MCF 10A (cell line): ENCODE results near the gene TP53BP2. TPM values are rescaled to one million over a fixed set of nuclear protein-coding genes. Genes with fewer than 3 reads are reported as not detected.
A peak's percentile ranks its signal among the peaks of the same experiment; 100 is the strongest.

ENCODE experiments used
- BruUV-seq: library from RNA; stranded (reverse); fragments of 400-500 nt; replicated peaks from 2 replicates; lab custom pipeline; 2021; lab: Mats Ljungman, UMichigan
- CTCF ChIA-PET: fragments of 300-600 bp; sonication (Branson Sonifier 250); formaldehyde crosslinking; extraction: SDS; loops from one replicate; lab custom pipeline; 2021; ENCODE audit warnings: antibody characterized with exemption, inconsistent platforms; lab: Yijun Ruan, JAX
- POLR2A ChIA-PET: fragments of 300-600, 350-650 bp; sonication (Branson Sonifier 250); formaldehyde crosslinking; extraction: SDS; loops from one replicate; lab custom pipeline; 2020; ENCODE audit warnings: antibody characterized with exemption, inconsistent platforms; lab: Yijun Ruan, JAX
- DNase-seq: peaks from one replicate; pipeline ENCODE4 v3.0.0-alpha.2; 2018; ENCODE audit not compliant: unreplicated experiment
- H3K27ac Mint-ChIP-seq: one replicate; pipeline ENCODE4 v1.8.0; 2022; ENCODE audit warnings: mild to moderate bottlenecking, low read depth, mixed read lengths; ENCODE audit not compliant: unreplicated experiment
- H3K27me3 Mint-ChIP-seq: one replicate; pipeline ENCODE4 v1.8.0; 2022; ENCODE audit warnings: mixed read lengths; ENCODE audit not compliant: insufficient read depth, unreplicated experiment
- H3K36me3 Mint-ChIP-seq: one replicate; pipeline ENCODE4 v1.8.0; 2022; ENCODE audit warnings: mild to moderate bottlenecking, moderate library complexity, mixed read lengths; ENCODE audit not compliant: insufficient read depth, unreplicated experiment
- H3K4me1 Mint-ChIP-seq: one replicate; pipeline ENCODE4 v1.8.0; 2022; ENCODE audit warnings: mixed read lengths; ENCODE audit not compliant: insufficient read depth, unreplicated experiment
- H3K4me3 Mint-ChIP-seq: one replicate; pipeline ENCODE4 v1.8.0; 2022; ENCODE audit warnings: mild to moderate bottlenecking, moderate library complexity, mixed read lengths; ENCODE audit not compliant: unreplicated experiment
- H3K9me3 Mint-ChIP-seq: one replicate; pipeline ENCODE4 v1.8.0; 2022; ENCODE audit warnings: mixed read lengths; ENCODE audit not compliant: unreplicated experiment
- intact Hi-C: fragments of 100-400 bp; cut with micrococcal nuclease; formaldehyde crosslinking; loops from 2 replicates; pipeline ENCODE4 v1.14.1; 2022
- total RNA-seq: library from RNA; stranded (reverse); gene quantifications from 2 replicates; pipeline ENCODE4 v1.2.3, GENCODE V29; 2022
- TF ChIP-seq, protein P1 (sequence below): fragments of 200-600 bp; IDR thresholded peaks from one replicate; pipeline ENCODE4 v1.8.0; 2022; ENCODE audit warnings: antibody characterized with exemption, mild to moderate bottlenecking; ENCODE audit not compliant: unreplicated experiment

TP53BP2 gene
- total RNA-seq, 1 experiment from 2014 or later, result 64.0 TPM

DNA sequence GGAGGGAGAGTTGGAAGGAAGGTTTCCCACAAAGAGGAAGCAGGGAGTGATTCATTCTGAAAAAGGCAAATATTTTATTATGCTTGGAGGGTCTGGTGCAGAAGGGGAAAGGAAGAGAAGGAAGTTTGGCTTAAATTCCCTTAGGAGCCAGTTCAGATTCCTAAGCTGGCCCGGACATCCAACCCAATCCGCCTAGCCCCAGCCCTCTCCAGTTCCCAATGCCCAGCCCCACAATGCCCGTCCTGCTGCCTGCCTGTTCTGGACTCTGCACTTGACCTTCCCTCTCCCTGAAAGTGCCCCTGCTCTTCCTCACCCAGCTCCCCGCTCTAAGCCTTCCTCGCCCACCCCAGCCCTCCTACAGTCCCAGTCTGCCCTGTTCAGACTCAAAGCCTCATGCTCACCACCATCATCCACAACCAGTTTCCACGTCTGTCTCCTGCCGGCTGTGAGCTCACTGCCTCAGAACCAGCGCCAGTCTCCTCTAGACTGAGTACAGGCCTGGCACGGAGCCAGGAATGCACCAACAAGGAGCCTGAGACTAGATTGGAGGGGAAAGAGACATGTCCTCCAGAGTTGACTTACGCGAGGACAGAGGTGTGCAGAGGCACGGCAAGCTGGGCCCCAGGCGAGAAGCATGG, 114.5 kb downstream of the TP53BP2 start:
- peak; percentile 58 for DNase-seq
- POLR2A ChIA-PET, result interaction anchor here (1.2 to 7.7 kb wide), 3 partner anchors 9 to 115 kb away, joined by 3 to 68 read pairs (median 5); partner anchors contain the start of gene TP53BP2
- intact Hi-C loops, result no loop called here
- TF ChIP-seq, protein P1, sequence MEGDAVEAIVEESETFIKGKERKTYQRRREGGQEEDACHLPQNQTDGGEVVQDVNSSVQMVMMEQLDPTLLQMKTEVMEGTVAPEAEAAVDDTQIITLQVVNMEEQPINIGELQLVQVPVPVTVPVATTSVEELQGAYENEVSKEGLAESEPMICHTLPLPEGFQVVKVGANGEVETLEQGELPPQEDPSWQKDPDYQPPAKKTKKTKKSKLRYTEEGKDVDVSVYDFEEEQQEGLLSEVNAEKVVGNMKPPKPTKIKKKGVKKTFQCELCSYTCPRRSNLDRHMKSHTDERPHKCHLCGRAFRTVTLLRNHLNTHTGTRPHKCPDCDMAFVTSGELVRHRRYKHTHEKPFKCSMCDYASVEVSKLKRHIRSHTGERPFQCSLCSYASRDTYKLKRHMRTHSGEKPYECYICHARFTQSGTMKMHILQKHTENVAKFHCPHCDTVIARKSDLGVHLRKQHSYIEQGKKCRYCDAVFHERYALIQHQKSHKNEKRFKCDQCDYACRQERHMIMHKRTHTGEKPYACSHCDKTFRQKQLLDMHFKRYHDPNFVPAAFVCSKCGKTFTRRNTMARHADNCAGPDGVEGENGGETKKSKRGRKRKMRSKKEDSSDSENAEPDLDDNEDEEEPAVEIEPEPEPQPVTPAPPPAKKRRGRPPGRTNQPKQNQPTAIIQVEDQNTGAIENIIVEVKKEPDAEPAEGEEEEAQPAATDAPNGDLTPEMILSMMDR, result no peak
- CTCF ChIA-PET, result interaction anchor here (0.6 to 2.4 kb wide), 6 partner anchors 13 to 579 kb away, joined by 3 to 12 read pairs (median 4); partner anchors contain the start of gene CAPN2
- H3K9me3 Mint-ChIP-seq, result no peaks in the 10 kb centered on the region
- peaks cover 61% of the 10 kb centered on the region for H3K4me1 Mint-ChIP-seq
- no TSS peak for BruUV-seq
- H3K4me3 Mint-ChIP-seq, result no peak overlapping the region
- peak overlapping the region; percentile 74 for H3K27ac Mint-ChIP-seq
- no peaks in the 10 kb centered on the region for H3K27me3 Mint-ChIP-seq
- H3K36me3 Mint-ChIP-seq, result peaks cover 84% of the 10 kb centered on the region

DNA sequence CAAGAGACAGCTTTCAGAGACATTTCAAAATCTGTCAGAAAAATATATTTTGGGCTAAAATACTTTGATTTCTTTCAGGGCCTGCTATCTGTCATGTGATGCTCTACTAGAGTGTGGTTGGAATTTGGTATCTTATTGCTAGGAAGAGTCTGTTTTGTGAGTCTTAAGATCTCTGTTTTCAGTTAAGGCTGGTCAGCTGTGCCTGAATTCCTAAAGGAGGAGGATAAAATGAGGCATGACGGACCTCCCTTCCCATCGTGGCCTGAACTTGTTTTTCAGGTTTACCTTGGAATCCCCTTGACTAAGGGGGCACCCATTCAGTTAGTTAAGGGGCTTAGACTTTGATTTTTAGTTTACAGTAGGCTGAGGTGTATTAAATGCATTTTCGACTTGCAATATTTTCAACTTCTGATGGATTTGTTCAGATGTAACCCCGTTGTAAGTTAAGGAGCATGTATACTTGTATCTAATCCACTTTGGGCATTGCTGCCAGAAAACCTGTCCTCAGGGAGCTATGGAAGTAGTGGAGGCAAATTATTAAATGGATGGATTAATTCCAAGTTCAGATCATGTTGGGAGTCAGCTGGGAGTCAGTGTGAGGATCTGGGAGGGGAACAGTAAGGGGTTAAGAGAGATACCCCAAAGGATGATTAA, 115.1 kb downstream of the TP53BP2 start:
- no peak for DNase-seq
- Mint-ChIP-seq H3K4me3 (no peak overlapping the region), H3K9me3 (no peaks in the 10 kb centered on the region), H3K4me1 (peaks cover 64% of the 10 kb centered on the region), H3K36me3 (peaks cover 86% of the 10 kb centered on the region), H3K27me3 (no peaks in the 10 kb centered on the region), H3K27ac (peak overlapping the region; percentile 74)
- TF ChIP-seq, protein P1, result no peak
- ChIA-PET CTCF (interaction anchor here (0.7 to 2.4 kb wide), 7 partner anchors 9 to 20 kb away, joined by 3 to 13 read pairs (median 4); partner anchors contain the start of gene CAPN2), POLR2A (interaction anchor here (0.9 to 7.7 kb wide), 9 partner anchors 8 to 115 kb away, joined by 3 to 68 read pairs (median 5); partner anchors contain the start of genes CAPN2 and TP53BP2)
- intact Hi-C loops, result no loop called here
- BruUV-seq, result no TSS peak

DNA sequence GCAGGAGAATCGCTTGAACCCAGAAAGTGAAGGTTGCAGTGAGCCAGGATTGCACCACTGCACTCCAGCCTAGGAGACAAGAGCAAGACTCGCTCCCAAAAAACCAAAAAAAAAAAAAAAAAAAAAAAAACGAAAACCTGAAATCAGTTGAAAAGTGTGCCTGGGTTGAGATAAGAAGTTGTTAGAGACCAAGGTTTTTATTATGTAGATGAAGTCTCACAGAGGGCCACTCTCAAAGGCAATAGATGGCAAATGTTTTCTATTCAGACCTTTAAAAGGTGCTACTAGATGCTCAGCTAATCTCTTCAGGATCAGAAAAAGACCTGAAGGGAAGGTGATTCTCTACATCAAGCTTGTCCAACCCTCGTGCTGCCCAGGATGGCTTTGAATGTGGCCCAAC, 115.8 kb downstream of the TP53BP2 start:
- Mint-ChIP-seq H3K9me3 (no peaks in the 10 kb centered on the region), H3K4me3 (no peak overlapping the region), H3K27me3 (no peaks in the 10 kb centered on the region), H3K4me1 (peaks cover 65% of the 10 kb centered on the region), H3K36me3 (peaks cover 88% of the 10 kb centered on the region), H3K27ac (peak overlapping the region; percentile 74)
- no peak for DNase-seq
- intact Hi-C loops, result no loop called here
- BruUV-seq, result no TSS peak
- TF ChIP-seq, protein P1, result no peak
- ChIA-PET CTCF (interaction anchor here (0.9 to 2.4 kb wide), 5 partner anchors 10 to 20 kb away, joined by 4 to 13 read pairs (median 7); no protein-coding TSS in a partner anchor), POLR2A (interaction anchor here (0.9 to 7.7 kb wide), 9 partner anchors 8 to 42 kb away, joined by 3 to 68 read pairs (median 5); partner anchors contain the start of gene CAPN2)

Other genes with a start within 250 kb of the TP53BP2 start
- gene CAPN8, start 180.2 kb downstream of the TP53BP2 start, total RNA-seq, result 1.0 and 5.7 TPM in 2 replicates
- gene CAPN2, start 133.4 kb downstream of the TP53BP2 start, total RNA-seq, result 513 and 622 TPM in 2 replicates